Cardiac muscle cell (in vitro differentiated cells and primary cell): ENCODE results near the gene FMR1. TPM values are rescaled to one million over a fixed set of nuclear protein-coding genes. Genes with fewer than 3 reads are reported as not detected.

Experiments used
- DNase-seq, 2 donors: peaks; one replicate each; pipeline versions ENCODE4 v3.0.0 to v3.0.0-alpha.2; 2010 to 2017; ENCODE audit warnings: low read depth in 1 of 2, low spot score in 1 of 2
- H3K27ac ChIP-seq: fragments of 200-600 bp; sonication (generic); 2 replicates; pipeline ENCODE4 v1.5.1; 2016
- H3K27me3 ChIP-seq: fragments of 200-600 bp; sonication (generic); 2 replicates; pipeline ENCODE4 v1.6.0; 2016; ENCODE audit warnings: control low read depth
- H3K36me3 ChIP-seq: fragments of 200-600 bp; sonication (generic); 2 replicates; pipeline ENCODE4 v1.5.1; 2016; ENCODE audit warnings: control low read depth
- H3K4me1 ChIP-seq: fragments of 200-600 bp; sonication (generic); 2 replicates; pipeline ENCODE4 v1.8.1; 2017; ENCODE audit warnings: low read depth, mild to moderate bottlenecking, mixed run types
- H3K4me3 ChIP-seq: fragments of 200-600 bp; sonication (generic); 2 replicates; pipeline ENCODE4 v1.5.1; 2016; ENCODE audit warnings: mild to moderate bottlenecking
- H3K9me3 ChIP-seq: fragments of 200-600 bp; sonication (generic); 2 replicates; pipeline ENCODE4 v1.5.1; 2017; ENCODE audit warnings: low read depth, mild to moderate bottlenecking, control low read depth
- CTCF ChIP-seq: IDR thresholded peaks from 2 replicates; pipeline ENCODE4 v1.5.1; 2012; ENCODE audit warnings: low read depth, mild to moderate bottlenecking, low read length
- polyA plus RNA-seq: library from polyadenylated mRNA; unstranded; fragments of >200 nt; fragmentation: Nextera tagmentation; extraction: Ambion mirVana; gene quantifications from 2 replicates; pipeline ENCODE4 v1.2.1, GENCODE V29; 2016
- total RNA-seq: library from RNA; depleted of rRNA; stranded (reverse); fragments of >200 nt; gene quantifications from 2 replicates; pipeline ENCODE4 v1.2.3, GENCODE V29; 2016

The FMR1 gene
- total and polyA plus RNA-seq, 2 experiments from 2014 or later = 31.1 to 34.5 TPM

- no peak for TF ChIP-seq CTCF
- no peaks in the 10 kb centered on the region for H3K27me3 ChIP-seq
- no peak within 1 kb of the TSS for H3K27ac ChIP-seq
- no peaks in the 10 kb centered on the region for H3K36me3 ChIP-seq
- no peak within 1 kb of the TSS for H3K4me3 ChIP-seq
- H3K9me3 ChIP-seq = no peaks in the 10 kb centered on the region
- DNase-seq = no peak
- H3K4me1 ChIP-seq = no peaks in the 10 kb centered on the region
These were observed 69.5 kb downstream of the FMR1 start, which contains the start of gene FMR1NB for GRCh38 chrX:147981038-147981752. FMR1NB (plus strand) TSS chrX:147981337; CDS start chrX:147981403, 66 bp downstream.

Other genes with a start within 250 kb of the FMR1 start
- not detected in 2 replicates for gene FMR1NB, start 69.4 kb downstream of the FMR1 start, total RNA-seq
- gene FMR1NB, start 69.4 kb downstream of the FMR1 start, polyA plus RNA-seq = not detected in 2 replicates